ENCODE data around the gene PIK3R4.

PIK3R4 gene

DNA sequence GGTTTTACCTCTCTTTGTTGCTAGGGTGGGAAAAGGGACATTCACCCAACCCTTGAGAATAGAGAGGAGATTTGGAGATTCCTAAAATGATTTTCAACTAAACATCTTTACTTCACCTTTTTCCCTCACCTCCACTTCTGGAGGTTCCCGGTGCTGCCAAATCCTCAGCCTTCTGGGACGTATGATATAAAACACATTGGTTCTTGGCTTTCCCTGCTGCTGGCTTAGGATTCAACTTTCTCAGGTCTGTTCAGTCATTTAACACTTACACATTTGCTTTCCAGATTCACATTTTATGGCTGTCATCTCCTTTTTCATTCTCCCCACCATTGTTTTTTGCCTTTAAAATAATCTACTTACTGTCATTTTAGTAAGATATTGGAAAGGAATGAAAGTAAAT, 106.6 kb downstream of the PIK3R4 start:
- DNase-seq (ENCODE audit: low spot score) = no peak

DNA sequence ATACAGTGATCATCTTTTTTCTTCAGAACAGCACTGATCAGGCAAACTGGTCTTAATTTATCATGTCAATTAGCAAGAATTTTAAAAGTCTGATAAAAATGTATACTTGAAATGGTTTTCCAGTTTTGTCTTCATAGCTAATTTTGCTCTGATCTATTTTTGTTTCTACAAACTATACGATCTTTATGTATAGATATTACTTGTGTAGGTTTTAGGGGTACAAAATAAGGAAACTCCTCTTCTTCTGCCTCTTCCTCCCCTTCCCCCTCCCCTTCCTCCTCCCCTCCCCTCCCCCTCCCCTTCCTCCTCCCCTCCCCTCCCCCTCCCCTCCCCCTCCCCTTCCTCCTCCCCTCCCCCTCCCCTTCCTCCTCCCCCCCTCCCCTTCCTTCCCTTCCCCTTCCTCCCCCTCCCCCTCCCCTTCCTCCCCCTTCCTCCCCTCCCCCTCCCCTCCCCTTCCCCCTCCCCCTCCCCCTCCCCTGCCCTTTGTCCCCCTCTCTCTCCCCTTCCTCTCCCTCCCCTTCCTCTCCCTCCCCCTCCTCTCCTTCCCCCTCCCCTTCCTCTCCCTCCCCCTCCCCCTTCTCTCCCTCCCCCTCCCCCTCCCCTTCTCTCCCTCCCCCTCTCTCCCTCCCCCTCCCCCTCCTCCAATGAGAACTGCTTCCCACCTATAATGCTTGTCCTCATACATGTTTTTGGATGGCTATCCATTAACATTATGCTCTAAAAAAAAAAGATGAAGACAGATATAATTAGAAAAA, 110.0 kb downstream of the PIK3R4 start:
- no peak for DNase-seq (ENCODE audit: low spot score)

DNA sequence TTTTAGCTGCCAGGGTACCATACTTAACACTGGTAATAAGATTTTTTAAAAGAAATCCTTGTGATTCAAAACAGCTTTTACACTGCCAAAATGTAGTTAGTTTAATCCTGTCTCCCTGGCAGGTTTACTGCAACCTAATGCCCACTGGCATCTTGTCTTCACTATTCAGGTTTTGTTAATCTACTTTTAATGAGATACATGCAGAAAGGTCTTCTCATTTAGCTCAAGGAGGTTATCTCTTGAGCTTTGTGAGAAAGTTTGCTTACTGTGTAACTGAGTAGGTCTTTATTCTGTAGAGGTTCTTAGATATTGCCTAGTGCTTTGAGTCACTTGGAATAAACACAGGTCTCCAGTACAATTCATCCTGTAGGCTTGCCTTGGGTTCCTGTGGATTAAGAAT, 110.7 kb downstream of the PIK3R4 start:
- DNase-seq (ENCODE audit: low spot score) = no peak

DNA sequence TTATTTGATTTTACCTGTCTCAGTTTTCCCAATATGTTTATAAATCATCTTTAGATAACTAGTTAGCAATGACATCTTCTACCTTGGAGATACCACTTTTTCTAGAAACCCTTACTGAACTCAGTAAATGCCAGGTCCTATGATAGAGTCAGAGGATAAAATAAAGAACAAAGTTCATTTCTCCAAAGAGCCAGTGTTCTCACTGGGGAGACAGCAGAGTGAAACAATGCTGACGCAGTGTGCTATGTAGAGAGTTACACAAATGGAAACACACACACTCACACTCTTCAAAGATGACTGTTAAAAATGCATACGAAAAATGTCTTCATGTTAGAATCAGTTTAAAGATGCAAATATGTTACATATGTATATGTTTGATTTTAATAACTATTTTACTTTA, 111.3 kb downstream of the PIK3R4 start:
- DNase-seq (ENCODE audit: low spot score) = no peak

All from SW480 (cell line).